NCI-H345 treated with DMSO at 0.1 percent for 48 hours (cell line): ENCODE data around the gene SYNGR2.
A peak's percentile ranks its signal among the peaks of the same experiment; 100 is the strongest.

ENCODE experiments used
- DNase-seq: peaks from one replicate; lab custom pipeline; 2025; ENCODE audit not compliant: unreplicated experiment; lab: John Stamatoyannopoulos, UW

The SYNGR2 gene

GRCh38 chr17:78197147-78197832, 28.9 kb downstream of the SYNGR2 start:
- DNase-seq = peak; percentile 19

GRCh38 chr17:78200451-78200850, 32.1 kb downstream of the SYNGR2 start:
- no peak for DNase-seq

GRCh38 chr17:78202666-78203065, 34.3 kb downstream of the SYNGR2 start:
- DNase-seq = no peak

- DNase-seq = no peak
Measured at GRCh38 chr17:78204387-78205123, 36.2 kb downstream of the SYNGR2 start.

- no peak for DNase-seq
Measured at GRCh38 chr17:78205124-78205775, 36.9 kb downstream of the SYNGR2 start.

- no peak for DNase-seq
Measured at GRCh38 chr17:78206298-78206697, 37.9 kb downstream of the SYNGR2 start.

GRCh38 chr17:78208486-78208885, 40.1 kb downstream of the SYNGR2 start:
- no peak for DNase-seq

GRCh38 chr17:78210111-78210510, 41.7 kb downstream of the SYNGR2 start:
- DNase-seq = no peak

- DNase-seq = no peak
Measured at GRCh38 chr17:78211032-78211431, 42.7 kb downstream of the SYNGR2 start.

GRCh38 chr17:78214016-78214705, 45.8 kb downstream of the SYNGR2 start, which contains the start of gene BIRC5:
BIRC5 (plus strand) TSS chr17:78214253; CDS start chr17:78214317, 64 bp downstream.
- DNase-seq = peak; percentile 92

- DNase-seq = no peak
Measured at GRCh38 chr17:78214706-78215061, 46.3 kb downstream of the SYNGR2 start.

GRCh38 chr17:78219396-78220150, 51.2 kb downstream of the SYNGR2 start:
- DNase-seq = no peak
